ENCODE measurements around the gene FHOD1.

Gene FHOD1

GRCh38 chr16:67188798-67189197, 58.5 kb downstream of the FHOD1 start:
- no peak for DNase-seq

GRCh38 chr16:67188323-67188722, 59.0 kb downstream of the FHOD1 start:
- DNase-seq, result no peak

- no peak for DNase-seq
Measured at GRCh38 chr16:67187175-67187890, 59.9 kb downstream of the FHOD1 start.

GRCh38 chr16:67186550-67186950, 60.7 kb downstream of the FHOD1 start:
- DNase-seq, result no peak

GRCh38 chr16:67185651-67186134, 61.6 kb downstream of the FHOD1 start:
- DNase-seq, result no peak

- peak; percentile 61 to 77 for DNase-seq
Measured at GRCh38 chr16:67184995-67185650, 62.2 kb downstream of the FHOD1 start.

GRCh38 chr16:67184453-67184994, 62.8 kb downstream of the FHOD1 start:
- DNase-seq, result peak in 1 of 2 experiments; percentile 64

GRCh38 chr16:67183627-67184452, 63.4 kb downstream of the FHOD1 start, which contains the start of gene MATCAP1:
TSS of gene MATCAP1 (minus strand) at chr16:67183963. CDS start at chr16:67180610, 3,353 bp downstream.
- peak; percentile 90 for DNase-seq

GRCh38 chr16:67183284-67183626, 64.0 kb downstream of the FHOD1 start:
- DNase-seq, result no peak

- no peak for DNase-seq
Measured at GRCh38 chr16:67182288-67182687, 65.0 kb downstream of the FHOD1 start.

GRCh38 chr16:67181346-67181745, 65.9 kb downstream of the FHOD1 start:
- DNase-seq, result no peak

- no peak for DNase-seq
Measured at GRCh38 chr16:67180166-67180565, 67.1 kb downstream of the FHOD1 start.

GRCh38 chr16:67179421-67180080, 67.7 kb downstream of the FHOD1 start:
- DNase-seq, result no peak
